Duodenal mucosa (tissue), 2 donors: ENCODE results near the gene GRM6.

ENCODE experiments used
- H3K27ac ChIP-seq: one replicate; pipeline ENCODE4 v1.7.0; 2013; ENCODE audit warnings: low read depth, low read length
- H3K27me3 ChIP-seq, 2 donors: one replicate each; pipeline ENCODE4 v1.7.0; 2013; ENCODE audit warnings: low read length in 2 of 2, control low read depth in 1 of 2; ENCODE audit not compliant: insufficient read depth in 2 of 2, control insufficient read depth in 1 of 2
- H3K36me3 ChIP-seq, 2 donors: one replicate each; pipeline ENCODE4 v1.7.0; 2013; ENCODE audit warnings: low read length in 2 of 2, control low read depth in 1 of 2; ENCODE audit not compliant: insufficient read depth in 2 of 2, control insufficient read depth in 1 of 2
- H3K4me1 ChIP-seq, 2 donors: one replicate each; pipeline ENCODE4 v1.7.0; 2013; ENCODE audit warnings: low read length in 2 of 2, control low read depth in 1 of 2; ENCODE audit not compliant: insufficient read depth in 2 of 2, control insufficient read depth in 1 of 2
- H3K4me3 ChIP-seq, 2 donors: one replicate each; pipeline ENCODE4 v1.7.0; 2013; ENCODE audit warnings: low read length in 2 of 2, low read depth in 1 of 2
- H3K9ac ChIP-seq, 2 donors: one replicate each; pipeline ENCODE4 v1.7.0; 2013; ENCODE audit warnings: low read length in 2 of 2, low read depth in 1 of 2
- H3K9me3 ChIP-seq, 2 donors: one replicate each; pipeline ENCODE4 v1.7.0; 2013; ENCODE audit warnings: low read length in 2 of 2, control low read depth in 1 of 2; ENCODE audit not compliant: control insufficient read depth in 1 of 2

GRM6 gene

DNA sequence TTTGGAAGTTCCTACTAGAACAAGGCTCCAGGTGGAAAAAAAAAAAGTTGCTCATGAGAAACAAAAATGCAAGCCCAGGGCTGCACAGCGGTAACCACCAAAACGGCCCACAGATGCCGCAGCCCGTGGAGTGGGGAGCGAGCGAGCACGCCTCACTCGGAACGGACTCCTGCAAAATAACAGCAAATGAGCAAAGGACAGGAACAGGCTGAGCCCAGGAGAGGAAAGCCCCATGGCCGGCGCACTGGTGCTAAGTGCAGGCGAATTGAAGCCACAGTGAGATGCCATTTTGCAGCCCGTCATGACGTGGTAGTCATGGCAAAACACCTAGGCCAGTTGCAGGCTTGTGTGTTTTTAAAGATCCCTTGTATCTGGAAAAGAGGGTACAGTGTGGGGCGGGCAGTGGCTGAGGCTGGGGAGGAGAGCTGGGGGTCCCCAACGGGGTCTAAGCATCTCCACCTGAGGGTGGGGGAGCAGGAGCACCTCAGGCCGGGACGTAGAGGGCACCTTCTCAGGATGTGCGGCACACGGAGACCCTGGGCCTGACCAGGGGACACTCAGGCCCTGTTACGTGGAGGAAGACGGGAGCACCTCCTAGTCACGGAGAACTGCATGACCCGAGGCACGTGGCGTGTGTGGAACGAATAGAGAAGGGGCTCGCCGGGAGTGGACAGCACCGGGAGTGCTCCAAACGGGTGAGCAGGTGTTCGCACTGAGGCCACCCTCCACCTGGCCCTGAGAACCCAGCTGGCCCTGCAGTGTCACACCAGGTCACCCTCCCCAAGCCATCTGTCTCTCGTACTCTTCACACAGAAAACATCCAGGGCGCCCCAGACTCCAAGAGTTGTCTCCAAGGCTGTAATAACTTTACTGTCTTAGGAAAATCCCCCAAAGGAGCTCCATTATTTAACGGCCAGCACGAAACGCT, 10.7 kb downstream of the GRM6 start:
- H3K9me3 ChIP-seq: peaks cover 35 to 68% of the 10 kb centered on the region in 2 donors
- H3K27me3 ChIP-seq: no peaks in the 10 kb centered on the region
- no peak overlapping the region for H3K4me3 ChIP-seq
- H3K4me1 ChIP-seq: no peaks in the 10 kb centered on the region
- no peak overlapping the region for H3K27ac ChIP-seq
- H3K9ac ChIP-seq: no peak overlapping the region
- no peaks in the 10 kb centered on the region for H3K36me3 ChIP-seq

DNA sequence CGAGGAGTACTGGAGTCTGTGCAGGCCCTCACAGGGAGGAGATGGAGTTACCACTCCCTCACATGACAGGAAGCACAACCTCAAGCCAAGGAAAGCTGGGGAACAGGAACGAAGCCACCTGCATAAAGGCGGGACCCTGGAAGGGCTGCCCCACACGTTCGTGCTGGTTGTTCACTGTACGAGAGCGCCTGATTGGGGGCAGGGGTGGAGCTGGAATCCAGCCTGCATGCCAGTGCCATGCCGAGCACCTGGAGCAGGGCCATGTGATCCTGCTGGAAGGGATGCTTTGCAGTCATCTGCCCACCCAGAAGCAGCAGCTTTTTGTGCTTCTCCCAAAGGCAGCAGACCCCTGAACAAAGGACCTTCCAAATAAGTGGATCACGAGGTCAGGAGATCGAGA, 11.4 kb downstream of the GRM6 start:
- peaks cover 39 to 66% of the 10 kb centered on the region in 2 donors for H3K9me3 ChIP-seq

DNA sequence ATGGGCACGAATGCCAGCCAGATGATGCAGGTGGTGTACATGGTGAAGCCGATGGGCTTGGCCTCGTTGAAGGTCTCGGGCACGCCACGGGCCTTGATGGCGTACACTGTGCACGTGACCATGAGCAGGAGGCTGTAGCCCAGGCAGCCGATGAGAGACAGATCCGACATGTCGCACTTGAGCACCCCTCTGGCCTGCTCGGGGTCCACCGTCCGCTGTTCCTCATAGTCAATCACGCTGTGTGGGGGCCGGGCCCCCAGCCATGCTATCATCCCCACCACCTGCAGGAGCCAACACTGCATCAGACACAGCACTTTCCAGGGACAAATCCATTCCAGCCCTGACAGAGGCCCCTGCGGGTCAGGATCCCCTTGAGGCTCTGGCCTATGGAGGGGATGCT, 12.2 kb downstream of the GRM6 start:
- Histone ChIP-seq H3K27ac (no peak overlapping the region), H3K9ac (no peak overlapping the region), H3K4me3 (no peak overlapping the region), H3K36me3 (no peaks in the 10 kb centered on the region), H3K27me3 (no peaks in the 10 kb centered on the region), H3K9me3 (peaks cover 44 to 64% of the 10 kb centered on the region in 2 donors), H3K4me1 (no peaks in the 10 kb centered on the region)

More for the DNA sequence above, 11.4 kb downstream of the GRM6 start:
- no peaks in the 10 kb centered on the region for H3K36me3 ChIP-seq
- H3K9ac ChIP-seq: no peak overlapping the region
- no peak overlapping the region for H3K27ac ChIP-seq
- no peaks in the 10 kb centered on the region for H3K27me3 ChIP-seq
- H3K4me3 ChIP-seq: no peak overlapping the region
- H3K4me1 ChIP-seq: no peaks in the 10 kb centered on the region

DNA sequence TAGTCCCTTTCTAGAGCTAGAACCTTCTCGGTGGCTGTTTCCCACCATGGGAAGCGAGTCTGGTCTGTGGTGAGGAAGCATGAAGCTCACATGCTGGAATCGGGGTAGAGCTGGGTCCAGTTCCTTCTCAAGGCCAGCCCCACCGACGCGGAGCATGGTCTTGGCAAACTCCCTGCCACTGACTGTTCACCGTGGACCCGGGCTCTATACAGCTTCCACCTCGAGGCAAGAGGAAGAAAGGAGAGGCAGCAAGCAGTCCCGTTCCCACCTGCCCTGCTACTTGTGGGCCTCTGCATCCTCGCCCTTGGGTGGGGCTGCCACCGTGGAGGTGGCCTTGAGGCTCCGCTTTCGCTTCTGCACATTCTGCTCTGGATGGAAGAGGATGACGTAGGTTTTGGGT, 13.7 kb downstream of the GRM6 start:
- Histone ChIP-seq H3K4me1 (no peaks in the 10 kb centered on the region), H3K27me3 (no peaks in the 10 kb centered on the region), H3K4me3 (no peak overlapping the region), H3K9ac (no peak overlapping the region), H3K9me3 (peaks cover 57 to 59% of the 10 kb centered on the region in 2 donors), H3K27ac (no peak overlapping the region), H3K36me3 (no peaks in the 10 kb centered on the region)

DNA sequence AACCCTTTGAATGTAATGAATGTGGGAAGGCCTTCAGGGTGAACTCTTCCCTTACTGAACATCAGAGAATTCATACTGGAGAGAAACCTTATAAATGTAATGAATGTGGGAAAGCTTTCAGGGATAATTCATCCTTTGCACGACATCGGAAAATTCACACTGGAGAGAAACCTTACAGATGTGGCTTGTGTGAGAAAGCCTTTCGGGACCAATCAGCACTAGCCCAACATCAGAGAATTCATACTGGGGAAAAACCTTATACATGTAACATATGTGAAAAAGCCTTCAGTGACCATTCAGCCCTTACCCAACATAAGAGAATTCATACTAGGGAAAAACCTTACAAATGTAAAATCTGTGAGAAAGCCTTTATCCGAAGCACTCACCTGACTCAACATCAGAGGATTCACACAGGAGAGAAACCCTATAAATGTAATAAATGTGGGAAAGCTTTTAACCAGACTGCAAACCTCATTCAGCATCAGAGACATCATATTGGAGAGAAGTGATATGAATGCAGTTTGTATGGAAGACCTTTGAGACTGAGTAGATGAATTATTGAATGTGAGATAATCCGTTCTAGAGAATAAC, 29.6 kb downstream of the GRM6 start:
- no peaks in the 10 kb centered on the region for H3K27me3 ChIP-seq
- H3K36me3 ChIP-seq: peaks cover 0 to 6% of the 10 kb centered on the region in 2 donors
- H3K9ac ChIP-seq: no peak overlapping the region
- peaks cover 63 to 73% of the 10 kb centered on the region in 2 donors for H3K9me3 ChIP-seq
- peak overlapping the region; percentile 5 to 28 for H3K4me3 ChIP-seq
- no peak overlapping the region for H3K27ac ChIP-seq
- H3K4me1 ChIP-seq: no peaks in the 10 kb centered on the region

DNA sequence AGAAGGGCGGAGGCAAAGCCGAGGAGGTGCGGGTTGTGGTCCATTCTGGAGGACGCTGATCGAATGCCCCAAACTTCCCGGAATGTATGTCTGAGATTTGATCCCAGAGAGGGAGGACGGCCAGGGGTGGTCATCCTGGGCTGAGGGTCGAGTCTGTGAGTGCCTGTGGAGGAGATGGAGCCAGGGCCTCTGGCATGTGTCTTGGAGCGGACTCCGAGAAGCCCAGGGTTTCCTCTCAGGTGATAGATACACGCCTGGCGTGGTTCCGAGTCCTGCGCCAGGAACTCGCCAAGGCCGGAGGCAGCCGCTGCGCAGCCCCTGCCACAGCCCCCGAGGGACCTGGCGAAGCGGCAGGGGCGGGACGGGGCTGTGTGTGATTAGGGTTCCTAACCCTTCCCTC, 53.8 kb downstream of the GRM6 start:
- no peaks in the 10 kb centered on the region for H3K4me1 ChIP-seq
- H3K9ac ChIP-seq: peak overlapping the region; percentile 32 to 36
- peak overlapping the region; percentile 72 to 75 for H3K4me3 ChIP-seq
- H3K27me3 ChIP-seq: no peaks in the 10 kb centered on the region
- no peak overlapping the region for H3K27ac ChIP-seq
- no peaks in the 10 kb centered on the region for H3K36me3 ChIP-seq
- H3K9me3 ChIP-seq: peaks cover 59 to 67% of the 10 kb centered on the region in 2 donors

DNA sequence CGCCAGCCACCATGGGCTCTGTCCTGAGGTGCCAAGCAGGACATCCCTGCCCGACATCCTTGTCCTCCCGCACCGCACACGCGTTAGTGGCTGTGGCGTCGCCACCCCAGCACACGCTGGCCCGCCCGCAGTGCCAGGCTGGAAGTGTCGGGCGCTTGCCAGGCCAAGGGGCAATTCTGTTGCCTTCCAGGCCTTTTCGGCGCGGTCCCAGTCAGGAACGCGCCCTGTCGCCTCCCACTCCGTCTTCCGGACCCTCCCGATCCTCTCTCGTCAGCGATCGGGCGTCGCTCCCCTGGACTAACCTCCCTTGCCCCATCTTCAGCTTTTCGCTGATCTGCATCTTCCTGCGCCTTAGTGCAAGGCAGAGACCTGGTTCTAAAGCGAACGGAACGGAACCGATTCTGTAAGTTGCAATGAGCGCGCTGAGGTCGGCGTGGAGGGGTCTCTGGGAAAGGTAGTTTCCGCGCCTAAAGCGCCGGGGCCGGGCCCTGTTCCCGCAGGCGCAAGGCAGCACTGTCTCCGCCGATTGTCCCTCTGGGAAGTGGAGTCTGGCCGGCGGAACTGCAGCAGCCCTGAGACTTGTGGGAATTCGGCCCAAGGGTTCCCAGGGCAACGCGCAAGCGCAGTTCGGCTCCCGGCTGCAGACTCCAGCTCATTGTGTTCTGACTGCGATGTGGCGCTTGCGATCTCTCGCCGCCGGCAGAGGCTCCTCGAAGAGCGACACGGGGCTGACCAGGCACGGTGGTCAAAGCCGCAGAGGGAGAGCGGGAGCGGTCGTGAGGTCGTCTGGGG, 54.4 kb downstream of the GRM6 start, which contains the start of gene ZNF454:
Gene ZNF454, plus strand, starts transcription at position 630 of the 792 bp plus-strand sequence. CDS start 1,594 bp downstream, outside the sequence.
- H3K27me3 ChIP-seq: no peaks in the 10 kb centered on the region
- peak within 1 kb of the TSS; percentile 47 to 60 for H3K9ac ChIP-seq
- peaks cover 58 to 72% of the 10 kb centered on the region in 2 donors for H3K9me3 ChIP-seq
- H3K4me3 ChIP-seq: peak within 1 kb of the TSS; percentile 72 to 75
- H3K4me1 ChIP-seq: no peaks in the 10 kb centered on the region
- peak within 1 kb of the TSS; percentile 48 for H3K27ac ChIP-seq
- H3K36me3 ChIP-seq: no peaks in the 10 kb centered on the region

DNA sequence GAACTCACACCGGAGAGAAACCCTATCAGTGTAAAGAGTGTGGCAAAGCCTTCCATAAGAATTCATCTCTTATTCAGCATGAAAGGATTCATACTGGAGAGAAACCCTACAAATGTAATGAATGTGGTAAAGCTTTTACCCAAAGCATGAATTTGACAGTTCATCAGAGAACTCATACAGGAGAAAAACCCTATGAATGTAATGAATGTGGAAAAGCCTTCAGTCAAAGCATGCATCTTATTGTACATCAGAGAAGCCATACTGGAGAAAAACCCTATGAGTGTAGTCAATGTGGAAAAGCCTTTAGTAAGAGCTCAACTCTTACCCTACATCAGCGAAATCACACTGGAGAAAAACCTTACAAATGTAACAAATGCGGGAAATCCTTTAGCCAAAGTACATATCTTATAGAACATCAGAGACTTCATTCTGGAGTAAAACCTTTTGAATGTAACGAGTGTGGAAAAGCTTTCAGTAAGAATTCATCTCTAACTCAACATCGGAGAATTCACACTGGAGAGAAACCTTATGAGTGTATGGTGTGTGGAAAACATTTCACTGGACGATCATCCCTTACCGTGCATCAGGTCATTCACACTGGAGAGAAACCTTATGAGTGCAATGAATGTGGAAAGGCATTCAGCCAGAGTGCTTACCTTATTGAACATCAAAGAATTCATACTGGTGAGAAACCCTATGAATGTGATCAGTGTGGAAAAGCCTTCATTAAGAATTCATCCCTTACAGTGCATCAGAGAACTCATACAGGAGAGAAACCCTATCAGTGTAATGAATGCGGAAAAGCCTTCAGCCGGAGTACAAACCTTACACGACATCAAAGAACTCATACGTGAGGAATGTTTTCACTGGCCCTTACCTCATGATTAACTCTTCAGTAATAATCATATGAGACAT, 63.0 kb downstream of the GRM6 start:
- H3K9me3 ChIP-seq: peaks cover 87 to 88% of the 10 kb centered on the region in 2 donors
- H3K27ac ChIP-seq: no peak overlapping the region
- H3K36me3 ChIP-seq: peaks cover 0 to 4% of the 10 kb centered on the region in 2 donors

More for the DNA sequence above, 63.0 kb downstream of the GRM6 start:
- H3K4me3 ChIP-seq: peak overlapping the region in 1 of 2 donors; percentile 25
- no peaks in the 10 kb centered on the region for H3K27me3 ChIP-seq
- no peaks in the 10 kb centered on the region for H3K4me1 ChIP-seq
- no peak overlapping the region for H3K9ac ChIP-seq
